H9 (cell line): ENCODE data around the gene ISG15. TPM values are rescaled to one million over a fixed set of nuclear protein-coding genes. Genes with fewer than 3 reads are reported as not detected.

ENCODE experiments used
- DNase-seq: peaks from one replicate; pipeline ENCODE4 v3.0.0-alpha.2; 2017
- H2AFZ ChIP-seq: one replicate; pipeline ENCODE4 v1.6.1; 2013; ENCODE audit warnings: mild to moderate bottlenecking, low read length, control low read depth, moderate library complexity
- H2AK5ac ChIP-seq: 2 replicates; pipeline ENCODE4 v1.6.1; 2013; ENCODE audit warnings: low read length, control low read depth, mixed read lengths; ENCODE audit not compliant: insufficient read length
- H2BK120ac ChIP-seq: one replicate; pipeline ENCODE4 v1.6.1; 2013; ENCODE audit warnings: low read depth, mild to moderate bottlenecking, low read length, control low read depth, inconsistent platforms; ENCODE audit not compliant: poor library complexity, severe bottlenecking
- H2BK12ac ChIP-seq: 2 replicates; pipeline ENCODE4 v1.6.1; 2013; ENCODE audit warnings: low read length, control low read depth, mixed read lengths, low read depth; ENCODE audit not compliant: insufficient read length
- H2BK15ac ChIP-seq: 2 replicates; pipeline ENCODE4 v1.6.1; 2013; ENCODE audit warnings: low read depth, low read length, control low read depth
- H2BK20ac ChIP-seq: one replicate; pipeline ENCODE4 v1.6.1; 2013; ENCODE audit warnings: low read depth, mild to moderate bottlenecking, low read length, control low read depth, inconsistent platforms; ENCODE audit not compliant: poor library complexity, severe bottlenecking
- H2BK5ac ChIP-seq: 2 replicates; pipeline ENCODE4 v1.6.1; 2013; ENCODE audit warnings: low read length, control low read depth, mixed read lengths; ENCODE audit not compliant: insufficient read length
- H3K14ac ChIP-seq: 2 replicates; pipeline ENCODE4 v1.6.1; 2013; ENCODE audit warnings: low read length, control low read depth; ENCODE audit not compliant: insufficient read depth
- H3K18ac ChIP-seq: 2 replicates; pipeline ENCODE4 v1.6.1; 2013; ENCODE audit warnings: low read depth, mild to moderate bottlenecking, mixed read lengths, low read length, control low read depth; ENCODE audit not compliant: insufficient read length
- H3K23ac ChIP-seq: 2 replicates; pipeline ENCODE4 v1.6.1; 2013; ENCODE audit warnings: low read length, control low read depth, mixed read lengths, low read depth; ENCODE audit not compliant: insufficient read length
- H3K23me2 ChIP-seq: 2 replicates; pipeline ENCODE4 v1.6.1; 2013; ENCODE audit warnings: low read depth, mild to moderate bottlenecking, mixed read lengths, low read length, control low read depth; ENCODE audit not compliant: insufficient read length, poor library complexity, severe bottlenecking
- H3K27ac ChIP-seq: 2 replicates; pipeline ENCODE4 v1.5.1; 2013; ENCODE audit warnings: low read length, control low read depth, mixed read lengths, low read depth; ENCODE audit not compliant: insufficient read length
- H3K27me3 ChIP-seq: 2 replicates; pipeline ENCODE4 v1.6.1; 2013; ENCODE audit warnings: low read length, control low read depth, inconsistent platforms; ENCODE audit not compliant: insufficient read depth
- H3K4ac ChIP-seq: 2 replicates; pipeline ENCODE4 v1.6.1; 2013; ENCODE audit warnings: low read depth, mild to moderate bottlenecking, control low read depth, inconsistent platforms, low read length, moderate library complexity
- H3K4me1 ChIP-seq: 2 replicates; pipeline ENCODE4 v1.6.1; 2013; ENCODE audit warnings: low read length, control low read depth, inconsistent platforms; ENCODE audit not compliant: insufficient read depth
- H3K4me2 ChIP-seq: 2 replicates; pipeline ENCODE4 v1.6.1; 2013; ENCODE audit warnings: low read length, control low read depth, mixed read lengths; ENCODE audit not compliant: insufficient read length, insufficient read depth
- H3K56ac ChIP-seq: 2 replicates; pipeline ENCODE4 v1.6.1; 2013; ENCODE audit warnings: low read depth, mild to moderate bottlenecking, mixed read lengths, low read length, control low read depth; ENCODE audit not compliant: insufficient read length
- H3K79me1 ChIP-seq: 2 replicates; pipeline ENCODE4 v1.6.1; 2013; ENCODE audit warnings: low read depth, mild to moderate bottlenecking, moderate library complexity, low read length, control low read depth, inconsistent platforms; ENCODE audit not compliant: insufficient read depth, poor library complexity, severe bottlenecking
- H3K79me2 ChIP-seq: 2 replicates; pipeline ENCODE4 v1.6.1; 2013; ENCODE audit warnings: low read length, control low read depth, inconsistent platforms; ENCODE audit not compliant: insufficient read depth
- H3K9ac ChIP-seq: 2 replicates; pipeline ENCODE4 v1.6.1; 2013; ENCODE audit warnings: low read length, control low read depth, mixed read lengths; ENCODE audit not compliant: insufficient read length; ENCODE audit errors: extremely low read depth
- H3K9me3 ChIP-seq: one replicate; pipeline ENCODE4 v1.6.1; 2013; ENCODE audit warnings: low read depth, low read length, inconsistent platforms; ENCODE audit not compliant: control insufficient read depth
- H3T11ph ChIP-seq: one replicate; pipeline ENCODE4 v1.6.1; 2013; ENCODE audit warnings: mild to moderate bottlenecking, low read length, control low read depth, inconsistent platforms
- H4K20me1 ChIP-seq: one replicate; pipeline ENCODE4 v1.6.1; 2013; ENCODE audit not compliant: control insufficient read depth, insufficient read length, insufficient read depth
- H4K5ac ChIP-seq: 2 replicates; pipeline ENCODE4 v1.6.1; 2013; ENCODE audit warnings: low read depth, mild to moderate bottlenecking, mixed read lengths, low read length, control low read depth; ENCODE audit not compliant: insufficient read length
- H4K8ac ChIP-seq: replicated peaks from 2 replicates; pipeline ENCODE4 v1.6.1; 2013; ENCODE audit warnings: low read length, control low read depth, mixed read lengths, low read depth; ENCODE audit not compliant: insufficient read length
- H4K91ac ChIP-seq: 2 replicates; pipeline ENCODE4 v1.6.1; 2013; ENCODE audit warnings: low read depth, mild to moderate bottlenecking, moderate library complexity, mixed read lengths, low read length, control low read depth; ENCODE audit not compliant: insufficient read length
- H3K27ac Mint-ChIP-seq, 3 experiments: 2 replicates in 2 of 3; 3 replicates in 1 of 3; pipeline ENCODE4 v1.8.0; 2020 to 2021; ENCODE audit warnings: mixed read lengths in 3 of 3, mild to moderate bottlenecking in 1 of 3, moderate library complexity in 1 of 3
- H3K27me3 Mint-ChIP-seq: 2 replicates; pipeline ENCODE4 v1.8.0; 2021; ENCODE audit warnings: low read depth, mild to moderate bottlenecking, moderate library complexity, mixed read lengths
- H3K36me3 Mint-ChIP-seq, 3 experiments: 2 replicates in 2 of 3; 3 replicates in 1 of 3; pipeline ENCODE4 v1.8.0; 2020 to 2021; ENCODE audit warnings: low read depth in 3 of 3, mixed read lengths in 3 of 3; ENCODE audit not compliant: insufficient read depth in 1 of 3
- H3K4me1 Mint-ChIP-seq, 2 experiments: 2 replicates each; pipeline ENCODE4 v1.8.0; 2020; ENCODE audit warnings: mixed read lengths in 2 of 2
- H3K4me3 Mint-ChIP-seq, 2 experiments: 2 replicates in 1 of 2; 3 replicates in 1 of 2; pipeline ENCODE4 v1.8.0; 2020 to 2021; ENCODE audit warnings: mild to moderate bottlenecking in 2 of 2, mixed read lengths in 2 of 2, moderate library complexity in 1 of 2
- H3K9me3 Mint-ChIP-seq, 2 experiments: 2 replicates in 1 of 2; 3 replicates in 1 of 2; pipeline ENCODE4 v1.8.0; 2020; ENCODE audit warnings: mild to moderate bottlenecking in 2 of 2, mixed read lengths in 2 of 2, moderate library complexity in 1 of 2
- WGBS: extraction: QIAGEN DNeasy Blood & Tissue Kit; methylation state at CpG from one replicate; pipeline ENCODE4 v1.1.7; 2013; ENCODE audit warnings: missing lambda C conversion rate, low lambda C conversion rate, mixed read lengths; ENCODE audit not compliant: insufficient read length; ENCODE audit errors: extremely low coverage; 5-methylcytosine and 5-hydroxymethylcytosine counted together
- total RNA-seq: library from RNA; stranded (reverse); gene quantifications from 2 replicates; pipeline ENCODE4 v1.2.1, GENCODE V29; 2021
- TF ChIP-seq, protein P1 (sequence below): fragments of 200-600 bp; sonication (generic); conservative IDR thresholded peaks from 3 replicates; pipeline ENCODE4 v1.8.0; 2021; ENCODE audit warnings: antibody characterized with exemption, mild to moderate bottlenecking

Gene ISG15
- total RNA-seq, 1 experiment from 2014 or later = 39.7 TPM

DNA sequence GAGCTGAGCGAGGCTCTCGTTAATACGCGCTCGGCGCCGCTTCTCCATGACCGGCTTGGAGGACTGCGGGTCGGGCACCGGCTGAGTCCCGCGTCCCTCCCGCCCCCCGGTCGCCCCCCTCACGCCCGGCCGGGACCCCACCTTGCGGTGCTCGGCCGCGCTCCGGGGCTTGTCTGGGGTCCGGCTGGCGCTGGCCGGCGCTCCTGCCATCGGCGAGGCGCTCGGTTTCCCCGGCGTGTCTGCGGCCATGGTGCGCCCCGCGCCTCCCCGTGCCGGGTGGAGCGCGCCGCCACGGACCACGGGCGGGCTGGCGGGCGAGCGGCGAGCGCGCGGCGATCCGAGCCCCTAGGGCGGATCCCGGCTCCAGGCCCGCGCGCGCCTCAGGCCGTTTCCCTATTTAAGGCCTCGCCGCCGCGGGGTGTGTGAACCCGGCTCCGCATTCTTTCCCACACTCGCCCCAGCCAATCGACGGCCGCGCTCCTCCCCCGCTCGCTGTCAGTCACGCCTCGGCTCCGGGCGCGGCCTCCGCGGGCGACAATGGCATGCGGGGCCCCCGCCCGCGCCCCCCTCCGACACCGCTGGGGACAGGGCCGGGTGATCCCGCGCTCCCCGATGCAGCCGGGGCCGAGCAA, 13.5 kb upstream of the ISG15 start, which contains the start of gene HES4:
Gene HES4 (minus strand): TSS at position 373 of the 632 bp plus-strand sequence. CDS start 124 bp downstream, at position 249.
- peak within 1 kb of the TSS; percentile 80 for H3K14ac ChIP-seq
- TF ChIP-seq, protein P1, sequence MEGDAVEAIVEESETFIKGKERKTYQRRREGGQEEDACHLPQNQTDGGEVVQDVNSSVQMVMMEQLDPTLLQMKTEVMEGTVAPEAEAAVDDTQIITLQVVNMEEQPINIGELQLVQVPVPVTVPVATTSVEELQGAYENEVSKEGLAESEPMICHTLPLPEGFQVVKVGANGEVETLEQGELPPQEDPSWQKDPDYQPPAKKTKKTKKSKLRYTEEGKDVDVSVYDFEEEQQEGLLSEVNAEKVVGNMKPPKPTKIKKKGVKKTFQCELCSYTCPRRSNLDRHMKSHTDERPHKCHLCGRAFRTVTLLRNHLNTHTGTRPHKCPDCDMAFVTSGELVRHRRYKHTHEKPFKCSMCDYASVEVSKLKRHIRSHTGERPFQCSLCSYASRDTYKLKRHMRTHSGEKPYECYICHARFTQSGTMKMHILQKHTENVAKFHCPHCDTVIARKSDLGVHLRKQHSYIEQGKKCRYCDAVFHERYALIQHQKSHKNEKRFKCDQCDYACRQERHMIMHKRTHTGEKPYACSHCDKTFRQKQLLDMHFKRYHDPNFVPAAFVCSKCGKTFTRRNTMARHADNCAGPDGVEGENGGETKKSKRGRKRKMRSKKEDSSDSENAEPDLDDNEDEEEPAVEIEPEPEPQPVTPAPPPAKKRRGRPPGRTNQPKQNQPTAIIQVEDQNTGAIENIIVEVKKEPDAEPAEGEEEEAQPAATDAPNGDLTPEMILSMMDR = no peak
- no peak within 1 kb of the TSS for H3T11ph ChIP-seq
- H3K56ac ChIP-seq = no peak within 1 kb of the TSS
- no peaks in the 10 kb centered on the region for H4K20me1 ChIP-seq
- no peaks in the 10 kb centered on the region for H3K9me3 ChIP-seq
- H2BK120ac ChIP-seq = no peak within 1 kb of the TSS
- H3K79me1 ChIP-seq = no peaks in the 10 kb centered on the region
- Mint-ChIP-seq H3K36me3 (no peaks in the 10 kb centered on the region), H3K9me3 (no peaks in the 10 kb centered on the region), H3K27me3 (peaks cover 79% of the 10 kb centered on the region), H3K4me1 (peaks cover 9 to 25% of the 10 kb centered on the region in 2 experiments), H3K4me3 (peak within 1 kb of the TSS; percentile 49 to 84), H3K27ac (peak within 1 kb of the TSS in 2 of 3 experiments; percentile 52 to 82; a peak in 3 of 7 replicates)
- H3K18ac ChIP-seq = peak within 1 kb of the TSS; percentile 55
- H2AK5ac ChIP-seq = no peak within 1 kb of the TSS
- no peak within 1 kb of the TSS; the same call in 1 of the 2 replicates for H3K4ac ChIP-seq
- H2BK12ac ChIP-seq = no peak within 1 kb of the TSS
- H2BK15ac ChIP-seq = no peak within 1 kb of the TSS
- H3K27me3 ChIP-seq = peaks cover 37% of the 10 kb centered on the region; the same call in 1 of the 2 replicates
- no peak within 1 kb of the TSS for H4K91ac ChIP-seq
- H3K79me2 ChIP-seq = no peaks in the 10 kb centered on the region
- H4K8ac ChIP-seq = no peak within 1 kb of the TSS
- H4K5ac ChIP-seq = no peak within 1 kb of the TSS
- H3K9ac ChIP-seq = no peak within 1 kb of the TSS
- H3K23me2 ChIP-seq = peaks cover 20% of the 10 kb centered on the region
- no CpG with 5 or more reads among the region's 95 CpGs for WGBS
- H3K4me2 ChIP-seq = peak within 1 kb of the TSS; percentile 19
- no peak within 1 kb of the TSS for H2BK5ac ChIP-seq
- no peak within 1 kb of the TSS for H3K23ac ChIP-seq
- peak; percentile 91 for DNase-seq
- H2BK20ac ChIP-seq = no peak within 1 kb of the TSS
- 0 out of 2 replicates have a peak, but pooled peaks cover 1% of the 10 kb centered on the region for H3K4me1 ChIP-seq
- no peak within 1 kb of the TSS for H3K27ac ChIP-seq
- no peak within 1 kb of the TSS for H2AFZ ChIP-seq
